Body of pancreas (tissue), 4 donors: Measurements from ENCODE around the gene ASAH2B. TPM values are rescaled to one million over a fixed set of nuclear protein-coding genes. Genes with fewer than 3 reads are reported as not detected.
"Not testable (repeated sequence)": the region's sequence is repeated elsewhere in the genome, so short reads cannot be mapped to it uniquely, and the experiment has no call there.

Source experiments
- ATAC-seq: fragments of 150-250 bp; one replicate; pipeline ENCODE4 v1.9.1; 2016
- DNase-seq, 4 donors: peaks; one replicate each; pipeline ENCODE4 v3.0.0-alpha.2; 2019
- H3K27ac ChIP-seq, 4 donors: fragments of 200-600 bp; sonication (generic); 1 replicate in 3 of 4; 2 replicates in 1 of 4; pipeline versions ENCODE4 v1.5.1 to v1.6.1; 2016 to 2019; ENCODE audit warnings: mild to moderate bottlenecking in 1 of 4, mixed read lengths in 1 of 4, moderate library complexity in 1 of 4
- H3K27me3 ChIP-seq, 2 donors: fragments of 200-600 bp; sonication (generic); one replicate each; pipeline ENCODE4 v1.6.0; 2016; ENCODE audit warnings: mild to moderate bottlenecking in 1 of 2
- H3K36me3 ChIP-seq, 2 donors: fragments of 200-600 bp; sonication (generic); replicated peaks in 1 of 2; 2 replicates each; pipeline ENCODE4 v1.5.1; 2016; ENCODE audit warnings: low read depth in 2 of 2; ENCODE audit not compliant: insufficient read depth in 1 of 2
- H3K4me1 ChIP-seq: fragments of 200-600 bp; sonication (generic); one replicate; pipeline ENCODE4 v1.6.0; 2016
- H3K4me3 ChIP-seq, 2 donors: fragments of 200-600 bp; sonication (generic); 1 replicate in 1 of 2; 2 replicates in 1 of 2; pipeline ENCODE4 v1.5.1; 2016 to 2019
- H3K9me3 ChIP-seq, 3 donors: fragments of 200-600 bp; sonication (generic); 1 replicate in 2 of 3; 2 replicates in 1 of 3; pipeline ENCODE4 v1.5.1; 2016
- CTCF ChIP-seq, 7 experiments: fragments of 450-650 bp in 4 of 7; fragments of 200-600 bp in 3 of 7; sonication (generic) in 3 of 7; IDR thresholded peaks; one replicate each; pipeline ENCODE4 v1.5.1; 2016 to 2019; ENCODE audit warnings: antibody characterized with exemption in 7 of 7
- POLR2A ChIP-seq, 3 donors: fragments of 450-650 bp; IDR thresholded peaks; one replicate each; pipeline ENCODE4 v1.6.1; 2016; ENCODE audit warnings: antibody characterized with exemption in 3 of 3, mild to moderate bottlenecking in 2 of 3
- WGBS, 2 donors: methylation state at CpG; one replicate each; pipeline ENCODE4 v1.1.5; 2017; 5-methylcytosine and 5-hydroxymethylcytosine counted together
- intact Hi-C: fragments of 100-400 bp; cut with DNase I; formaldehyde crosslinking; loops from one replicate; pipeline ENCODE4 v1.15.1; 2023
- total RNA-seq, 2 donors: library from RNA; depleted of rRNA; stranded (reverse); fragments of >200 nt; gene quantifications; one replicate each; pipeline ENCODE4 v1.1.0, GENCODE V29; 2016

Gene ASAH2B
- 1 to 10 TPM; 2.6 to 4.4 TPM for total RNA-seq

- DNase-seq (peak; percentile 85 to 93 (median 87)), ATAC-seq (peak; percentile 91)
- peak within 1 kb of the TSS; percentile 46 to 88 (median 84) for H3K27ac ChIP-seq
- H3K4me3 ChIP-seq, result peak within 1 kb of the TSS; percentile 48 to 65
- WGBS, 2 donors, result 0 to 1% methylated on average over 21 to 62 of the region's 62 CpGs
- peaks cover 18% of the 10 kb centered on the region for H3K4me1 ChIP-seq
- H3K27me3 ChIP-seq, result no peaks in the 10 kb centered on the region
- H3K9me3 ChIP-seq, result no peaks in the 10 kb centered on the region
- intact Hi-C loops, result no loop called here
- TF ChIP-seq CTCF (IDR thresholded peaks at IDR 0.05) (peak in 1 of 7 experiments; percentile 6), POLR2A (IDR thresholded peaks at IDR 0.05) (peak; percentile 32 to 76 (median 68))
- H3K36me3 ChIP-seq, result no peaks in the 10 kb centered on the region
Observed at GRCh38 chr10:50739618-50740292, at the start of gene ASAH2B. Gene ASAH2B, plus strand, starts transcription at chr10:50739936. Its CDS starts 5,195 bp downstream, at chr10:50745131.

GRCh38 chr10:50697819-50698218 lies 41.9 kb upstream of the ASAH2B start:
- H3K9me3 ChIP-seq, H3K4me1 ChIP-seq, H3K27me3 ChIP-seq, H3K27ac ChIP-seq, H3K4me3 ChIP-seq, H3K36me3 ChIP-seq, DNase-seq, intact Hi-C loops, ATAC-seq: not testable (repeated sequence)
- no CpG with 5 or more reads among the region's 4 CpGs for WGBS, 2 donors

GRCh38 chr10:50701947-50702346 lies 37.8 kb upstream of the ASAH2B start:
- H3K36me3 ChIP-seq, H3K27me3 ChIP-seq, H3K4me1 ChIP-seq, H3K9me3 ChIP-seq, ATAC-seq, H3K27ac ChIP-seq, DNase-seq, intact Hi-C loops, H3K4me3 ChIP-seq: not testable (repeated sequence)
- WGBS, 2 donors, result 55 to 100% methylated on average over 2 of the region's 5 CpGs

- H3K4me1 ChIP-seq, ATAC-seq, H3K27me3 ChIP-seq, intact Hi-C loops, H3K4me3 ChIP-seq, H3K27ac ChIP-seq, DNase-seq, H3K9me3 ChIP-seq, H3K36me3 ChIP-seq: not testable (repeated sequence)
- WGBS, 2 donors, result 67 to 89% methylated on average over 1 to 3 of the region's 7 CpGs
Observed at GRCh38 chr10:50702997-50703396, 36.7 kb upstream of the ASAH2B start.

- H3K36me3 ChIP-seq, H3K27me3 ChIP-seq, H3K4me1 ChIP-seq, H3K27ac ChIP-seq, H3K4me3 ChIP-seq, H3K9me3 ChIP-seq, intact Hi-C loops: not testable (repeated sequence)
- peak; percentile 43 to 68 (median 64) for DNase-seq
- 40 to 57% methylated on average over 5 of the region's 5 CpGs for WGBS, 2 donors
- ATAC-seq, result peak; percentile 77
Observed at GRCh38 chr10:50704436-50705079, 35.2 kb upstream of the ASAH2B start.

GRCh38 chr10:50706006-50706405 lies 33.7 kb upstream of the ASAH2B start:
- H3K4me3 ChIP-seq, result not testable (repeated sequence)

GRCh38 chr10:50710241-50710640 lies 29.5 kb upstream of the ASAH2B start:
- 76 to 94% methylated on average over 3 to 11 of the region's 13 CpGs for WGBS, 2 donors
- H3K9me3 ChIP-seq, result not testable (repeated sequence)

More at GRCh38 chr10:50706006-50706405, 33.7 kb upstream of the ASAH2B start:
- H3K27ac ChIP-seq, DNase-seq, intact Hi-C loops, ATAC-seq, H3K9me3 ChIP-seq, H3K4me1 ChIP-seq, H3K36me3 ChIP-seq, H3K27me3 ChIP-seq: not testable (repeated sequence)
- 42 to 67% methylated on average over 1 of the region's 1 CpG for WGBS, 2 donors

GRCh38 chr10:50723812-50724211 lies 15.9 kb upstream of the ASAH2B start:
- peak; percentile 40 for ATAC-seq
- H3K4me3 ChIP-seq, intact Hi-C loops, H3K4me1 ChIP-seq, H3K9me3 ChIP-seq, H3K36me3 ChIP-seq, H3K27ac ChIP-seq, H3K27me3 ChIP-seq: not testable (repeated sequence)
- 29 to 37% methylated on average over 5 of the region's 5 CpGs for WGBS, 2 donors
- DNase-seq, result peak in 2 of 4 donors; percentile 25 to 41

More at GRCh38 chr10:50710241-50710640, 29.5 kb upstream of the ASAH2B start:
- DNase-seq, ATAC-seq, H3K27ac ChIP-seq, intact Hi-C loops, H3K4me3 ChIP-seq, H3K27me3 ChIP-seq, H3K4me1 ChIP-seq, H3K36me3 ChIP-seq: not testable (repeated sequence)

- intact Hi-C loops, ATAC-seq, H3K36me3 ChIP-seq, H3K4me3 ChIP-seq, H3K4me1 ChIP-seq, H3K27me3 ChIP-seq, DNase-seq, H3K27ac ChIP-seq, H3K9me3 ChIP-seq: not testable (repeated sequence)
- WGBS, 2 donors, result 84 to 85% methylated on average over 2 of the region's 2 CpGs
Observed at GRCh38 chr10:50728112-50728511, 11.6 kb upstream of the ASAH2B start.

GRCh38 chr10:50738987-50739617 lies 634 bp upstream of the ASAH2B start:
- 70 to 78% methylated on average over 21 to 23 of the region's 23 CpGs for WGBS, 2 donors
- H3K36me3 ChIP-seq, intact Hi-C loops, H3K9me3 ChIP-seq, ATAC-seq, DNase-seq, H3K27me3 ChIP-seq: not testable (repeated sequence)
- H3K4me3 ChIP-seq, result peak overlapping the region; percentile 48 to 65
- peaks cover 18% of the 10 kb centered on the region for H3K4me1 ChIP-seq
- peak overlapping the region; percentile 46 to 88 (median 84) for H3K27ac ChIP-seq
